Endothelial cell of umbilical vein (primary cell): ENCODE results near the gene CYSLTR2. TPM values are rescaled to one million over a fixed set of nuclear protein-coding genes. Genes with fewer than 3 reads are reported as not detected.

Experiments
- BruUV-seq: library from RNA; stranded (reverse); fragments of 400-500 nt; replicated peaks from 2 replicates; lab custom pipeline; 2021; lab: Mats Ljungman, UMichigan
- CTCF ChIA-PET: fragments of 300-600, 350-600 bp; sonication (Branson Sonifier 250); formaldehyde crosslinking; loops from one replicate; lab custom pipeline; 2021; ENCODE audit warnings: antibody characterized with exemption, inconsistent platforms; lab: Charles Lee
- POLR2A ChIA-PET: fragments of 300-600, 350-600 bp; sonication (Branson Sonifier 250); formaldehyde crosslinking; loops from one replicate; lab custom pipeline; 2021; ENCODE audit warnings: antibody characterized with exemption, inconsistent platforms; lab: Charles Lee
- DNase-seq: peaks from one replicate; pipeline ENCODE4 v3.0.0-alpha.2; 2011; ENCODE audit warnings: low read depth, low spot score
- FAIRE-seq: peaks from 2 replicates; lab custom pipeline; 2011; peaks lifted over from hg19 to GRCh38; lab: Jason Lieb, UNC
- H2AFZ ChIP-seq: 2 replicates; pipeline ENCODE4 v1.6.0; 2012; ENCODE audit warnings: low read depth, low read length, control low read depth, inconsistent platforms
- H3K27ac ChIP-seq: 2 replicates; pipeline ENCODE4 v1.5.1; 2011; ENCODE audit warnings: low read depth, mild to moderate bottlenecking, control low read depth, low read length, moderate library complexity; ENCODE audit not compliant: insufficient read depth
- H3K27me3 ChIP-seq, 2 experiments: 2 replicates each; pipeline versions ENCODE4 v1.6.0 to v1.6.1; 2011; ENCODE audit warnings: low read length in 2 of 2, mixed read lengths in 1 of 2; ENCODE audit not compliant: control insufficient read depth in 2 of 2, insufficient read depth in 2 of 2
- H3K36me3 ChIP-seq, 2 experiments: 2 replicates in 1 of 2; 3 replicates in 1 of 2; pipeline ENCODE4 v1.5.1; 2011; ENCODE audit warnings: low read length in 2 of 2, mild to moderate bottlenecking in 1 of 2, moderate library complexity in 1 of 2; ENCODE audit not compliant: control insufficient read depth in 2 of 2, insufficient read depth in 2 of 2; ENCODE audit errors: extremely low read depth in 1 of 2
- H3K4me1 ChIP-seq: 3 replicates; pipeline ENCODE4 v1.5.1; 2011; ENCODE audit warnings: mild to moderate bottlenecking, low read length; ENCODE audit not compliant: control insufficient read depth, insufficient read depth; ENCODE audit errors: extremely low read depth
- H3K4me2 ChIP-seq: 2 replicates; pipeline ENCODE4 v1.6.1; 2011; ENCODE audit warnings: low read length, control low read depth, mixed read lengths; ENCODE audit not compliant: insufficient read depth
- H3K4me3 ChIP-seq, 3 experiments: fragments of 200-600 bp in 1 of 3; sonication (generic), shearing (Covaris generic) in 1 of 3; replicated peaks in 1 of 3; 2 replicates each; pipeline ENCODE4 v1.5.1; 2011 to 2016; ENCODE audit warnings: control low read depth in 3 of 3, low read length in 3 of 3, mild to moderate bottlenecking in 2 of 3, inconsistent platforms in 1 of 3, low read depth in 1 of 3, moderate library complexity in 1 of 3; ENCODE audit not compliant: insufficient read depth in 1 of 3
- H3K79me2 ChIP-seq: 2 replicates; pipeline ENCODE4 v1.6.0; 2012; ENCODE audit warnings: low read length, inconsistent platforms; ENCODE audit not compliant: control insufficient read depth, insufficient read depth
- H3K9ac ChIP-seq: replicated peaks from 2 replicates; pipeline ENCODE3; 2011; ENCODE audit warnings: low read length, control low read depth; ENCODE audit not compliant: insufficient read depth; ENCODE audit errors: extremely low read depth
- H3K9me1 ChIP-seq: replicated peaks from 3 replicates; pipeline ENCODE4 v1.6.0; 2011; ENCODE audit warnings: mild to moderate bottlenecking, low read length; ENCODE audit not compliant: control insufficient read depth, insufficient read depth; ENCODE audit errors: extremely low read depth
- H3K9me3 ChIP-seq: replicated peaks from 2 replicates; pipeline ENCODE4 v1.5.1; 2012; ENCODE audit warnings: low read length, inconsistent platforms; ENCODE audit not compliant: control insufficient read depth, insufficient read depth
- H4K20me1 ChIP-seq: replicated peaks from 2 replicates; pipeline ENCODE3; 2011; ENCODE audit warnings: mild to moderate bottlenecking, low read length; ENCODE audit not compliant: control insufficient read depth, insufficient read depth; ENCODE audit errors: extremely low read depth
- CTCF ChIP-seq, 2 donors: IDR thresholded peaks; 1 replicate in 1 of 2; 2 replicates in 1 of 2; pipeline ENCODE4 v1.5.1; 2011; ENCODE audit warnings: low read length in 2 of 2, mild to moderate bottlenecking in 2 of 2, moderate library complexity in 2 of 2, control low read depth in 1 of 2, inconsistent platforms in 1 of 2, low read depth in 1 of 2; ENCODE audit not compliant: insufficient read depth in 1 of 2; ENCODE audit errors: extremely low read depth in 1 of 2
- EZH2 ChIP-seq: IDR thresholded peaks from 2 replicates; pipeline ENCODE4 v1.6.1; 2012; ENCODE audit warnings: borderline replicate concordance, low read depth, mild to moderate bottlenecking, moderate library complexity, low read length, inconsistent platforms; ENCODE audit not compliant: severe bottlenecking
- FOS ChIP-seq: IDR thresholded peaks from 2 replicates; pipeline ENCODE4 v1.6.1; 2011; ENCODE audit warnings: mild to moderate bottlenecking, low read length, moderate library complexity, borderline replicate concordance; ENCODE audit not compliant: insufficient read depth
- GATA2 ChIP-seq: IDR thresholded peaks from 2 replicates; pipeline ENCODE4 v1.7.0; 2011; ENCODE audit warnings: low read depth, mild to moderate bottlenecking, moderate library complexity, mixed read lengths, low read length; ENCODE audit not compliant: insufficient read length, insufficient read depth
- JUN ChIP-seq: IDR thresholded peaks from 2 replicates; pipeline ENCODE4 v1.6.1; 2011; ENCODE audit warnings: borderline replicate concordance, low read depth; ENCODE audit not compliant: insufficient read length, insufficient read depth
- MAX ChIP-seq: IDR thresholded peaks from 2 replicates; pipeline ENCODE4 v1.6.1; 2011; ENCODE audit not compliant: insufficient read depth, insufficient read length
- MYC ChIP-seq: IDR thresholded peaks from one replicate; pipeline ENCODE4 v1.6.1; 2011; ENCODE audit warnings: mild to moderate bottlenecking, low read depth, low read length
- POLR2A ChIP-seq: IDR thresholded peaks from 2 replicates; pipeline ENCODE4 v1.6.1; 2012; ENCODE audit warnings: low read depth, mild to moderate bottlenecking, control low read depth, low read length
- POLR2AphosphoS5 ChIP-seq: IDR thresholded peaks from 2 replicates; pipeline ENCODE4 v1.6.1; 2012; ENCODE audit warnings: low read depth, mild to moderate bottlenecking, control low read depth, low read length, moderate library complexity; ENCODE audit not compliant: insufficient read depth
- dilution Hi-C: fragments of 300-500 bp; cut with MboI; formaldehyde crosslinking; loops from one replicate; pipeline ENCODE4 v1.15.0; 2019; ENCODE audit warnings: low sequenced_read_pairs; ENCODE audit not compliant: extremely low pct_ligation_motif_present
- intact Hi-C: fragments of 100-400 bp; cut with micrococcal nuclease; formaldehyde crosslinking; loops from one replicate; pipeline ENCODE4 v1.10.0; 2022
- polyA plus RNA-seq, 4 experiments: library from polyadenylated mRNA; depleted of rRNA in 3 of 4; stranded (reverse) in 3 of 4; unstranded in 1 of 4; fragments of >200 nt; gene quantifications; 2 replicates each; pipeline versions ENCODE4 v1.2.1 to v1.2.3, GENCODE V29; 2011 to 2012; ENCODE audit warnings: missing spikeins in 1 of 4
- total RNA-seq: library from RNA; stranded (reverse); gene quantifications from 2 replicates; pipeline ENCODE4 v1.2.3, GENCODE V29; 2021

CYSLTR2 gene
- total and polyA plus RNA-seq, 2 donors (not counting 3 experiments of a cell fraction or from before 2014, with no cell fraction given), result 0.10 to 0.31 TPM

GRCh38 chr13:48642061-48642460 lies 11.7 kb upstream of the CYSLTR2 start:
- Histone ChIP-seq H3K9me1 (no peaks in the 10 kb centered on the region), H3K79me2 (no peaks in the 10 kb centered on the region), H3K4me3 (no peak overlapping the region), H3K27ac (no peak overlapping the region), H3K36me3 (no peaks in the 10 kb centered on the region), H3K9me3 (no peaks in the 10 kb centered on the region), H2AFZ (no peak overlapping the region), H3K27me3 (peaks cover 2% of the 10 kb centered on the region in 2 experiments), H3K4me2 (no peak overlapping the region), H4K20me1 (no peaks in the 10 kb centered on the region), H3K9ac (no peak overlapping the region), H3K4me1 (no peaks in the 10 kb centered on the region)
- DNase-seq (no peak), FAIRE-seq (no peak)
- TF ChIP-seq EZH2, result no peak
- TF ChIP-seq MAX, result no peak
- TF ChIP-seq GATA2, result no peak
- TF ChIP-seq POLR2AphosphoS5, result no peak
- no peak for TF ChIP-seq CTCF (IDR thresholded peaks at IDR 0.05; ENCODE audit: extremely low read depth in 1 of 2, insufficient read depth in 1 of 2, low read depth in 1 of 2, low read length in 2 of 2)
- TF ChIP-seq JUN, result no peak
- no peak for TF ChIP-seq MYC
- no peak for TF ChIP-seq FOS
- TF ChIP-seq POLR2A, result no peak
- POLR2A ChIA-PET, result no interaction called here
- CTCF ChIA-PET, result no interaction called here
- dilution Hi-C loops, result no loop called here
- no TSS peak for BruUV-seq
- intact Hi-C loops, result no loop called here
